H1 (cell line): ENCODE measurements around the gene AK5. TPM values are rescaled to one million over a fixed set of nuclear protein-coding genes. Genes with fewer than 3 reads are reported as not detected.

Experiments used
- CTCF ChIA-PET: fragments of 300-600 bp; sonication (Branson Sonifier 250); formaldehyde crosslinking; loops from one replicate; lab custom pipeline; 2021; ENCODE audit not compliant: partially characterized antibody; lab: Charles Lee
- POLR2A ChIA-PET: fragments of 300-600 bp; sonication (Branson Sonifier 250); formaldehyde crosslinking; loops from one replicate; lab custom pipeline; 2021; ENCODE audit warnings: inconsistent platforms; ENCODE audit not compliant: partially characterized antibody; lab: Charles Lee
- DNase-seq, 2 experiments: peaks; one replicate each; pipeline versions ENCODE4 v3.0.0 to v3.0.0-alpha.2; 2010 to 2022; ENCODE audit warnings: low spot score in 2 of 2, low read depth in 1 of 2, mixed read lengths in 1 of 2
- FAIRE-seq: peaks from 2 replicates; lab custom pipeline; 2011; peaks lifted over from hg19 to GRCh38; lab: Jason Lieb, UNC
- H2AFZ ChIP-seq: 2 replicates; pipeline ENCODE4 v1.8.1; 2012; ENCODE audit warnings: low read length, inconsistent platforms
- H2AK5ac ChIP-seq: 2 replicates; pipeline ENCODE4 v1.6.1; 2013; ENCODE audit warnings: low read depth, low read length
- H2BK120ac ChIP-seq: replicated peaks from 2 replicates; pipeline ENCODE3; 2013; ENCODE audit warnings: low read depth, low read length, inconsistent platforms
- H2BK12ac ChIP-seq: 2 replicates; pipeline ENCODE4 v1.6.1; 2013; ENCODE audit warnings: low read depth, low read length
- H2BK15ac ChIP-seq: 2 replicates; pipeline ENCODE4 v1.6.1; 2013; ENCODE audit warnings: low read length
- H2BK20ac ChIP-seq: 2 replicates; pipeline ENCODE4 v1.6.1; 2013; ENCODE audit warnings: low read length
- H2BK5ac ChIP-seq: 2 replicates; pipeline ENCODE4 v1.6.1; 2013; ENCODE audit warnings: low read depth, low read length
- H3K14ac ChIP-seq: 2 replicates; pipeline ENCODE4 v1.6.1; 2013; ENCODE audit warnings: inconsistent platforms; ENCODE audit not compliant: insufficient read length
- H3K18ac ChIP-seq: 2 replicates; pipeline ENCODE4 v1.6.1; 2013; ENCODE audit warnings: low read length; ENCODE audit errors: extremely low read depth
- H3K23ac ChIP-seq: 2 replicates; pipeline ENCODE4 v1.6.1; 2013; ENCODE audit warnings: inconsistent platforms; ENCODE audit not compliant: insufficient read length
- H3K23me2 ChIP-seq: 2 replicates; pipeline ENCODE4 v1.6.1; 2013; ENCODE audit warnings: low read depth, low read length
- H3K27ac ChIP-seq: 2 replicates; pipeline ENCODE4 v1.6.1; 2011; ENCODE audit warnings: low read depth, low read length, inconsistent platforms
- H3K27me3 ChIP-seq, 4 experiments: replicated peaks in 1 of 4; 1 replicate in 1 of 4; 2 replicates in 3 of 4; pipeline versions ENCODE4 v1.6.1 to v1.8.1; 2011 to 2013; ENCODE audit warnings: low read length in 3 of 4, mild to moderate bottlenecking in 3 of 4, inconsistent platforms in 2 of 4, mixed read lengths in 2 of 4, moderate library complexity in 1 of 4; ENCODE audit not compliant: control insufficient read depth in 3 of 4, insufficient read depth in 3 of 4; ENCODE audit errors: extremely low read depth in 1 of 4
- H3K36me3 ChIP-seq, 4 experiments: 2 replicates each; pipeline versions ENCODE4 v1.6.1 to v1.8.1; 2011 to 2013; ENCODE audit warnings: mild to moderate bottlenecking in 4 of 4, low read length in 3 of 4, moderate library complexity in 2 of 4, control low read depth in 1 of 4, inconsistent platforms in 1 of 4; ENCODE audit not compliant: insufficient read depth in 4 of 4, control insufficient read depth in 2 of 4
- H3K4ac ChIP-seq: replicated peaks from 2 replicates; pipeline ENCODE3; 2013; ENCODE audit warnings: low read length, low read depth, mixed read lengths, inconsistent platforms; ENCODE audit not compliant: insufficient read length
- H3K4me1 ChIP-seq, 4 experiments: replicated peaks in 1 of 4; 1 replicate in 1 of 4; 2 replicates in 3 of 4; pipeline versions ENCODE4 v1.6.1 to v1.8.1; 2011 to 2013; ENCODE audit warnings: low read length in 3 of 4, inconsistent platforms in 2 of 4, mixed read lengths in 1 of 4; ENCODE audit not compliant: insufficient read depth in 4 of 4, control insufficient read depth in 3 of 4
- H3K4me2 ChIP-seq, 2 experiments: 2 replicates each; pipeline versions ENCODE4 v1.6.1 to v1.8.1; 2011 to 2013; ENCODE audit warnings: low read depth in 2 of 2, low read length in 2 of 2, control low read depth in 1 of 2, inconsistent platforms in 1 of 2, mild to moderate bottlenecking in 1 of 2; ENCODE audit not compliant: insufficient read depth in 1 of 2
- H3K4me3 ChIP-seq, 4 experiments: fragments of 200-600, 300-600 bp in 1 of 4; sonication (generic), shearing (Covaris generic), sonication (Bioruptor Twin) in 1 of 4; 2 replicates each; pipeline versions ENCODE4 v1.5.1 to v1.8.1; 2011 to 2016; ENCODE audit warnings: low read length in 4 of 4, low read depth in 3 of 4, control low read depth in 2 of 4, inconsistent platforms in 2 of 4, mild to moderate bottlenecking in 2 of 4, mixed read lengths in 1 of 4, moderate library complexity in 1 of 4; ENCODE audit not compliant: insufficient read depth in 2 of 4; ENCODE audit errors: extremely low read depth in 1 of 4
- H3K56ac ChIP-seq: replicated peaks from 2 replicates; pipeline ENCODE3; 2013; ENCODE audit warnings: low read depth, mild to moderate bottlenecking, mixed read lengths, low read length, inconsistent platforms; ENCODE audit not compliant: insufficient read length
- H3K79me1 ChIP-seq: 2 replicates; pipeline ENCODE4 v1.6.1; 2013; ENCODE audit warnings: low read depth, low read length, control low read depth
- H3K79me2 ChIP-seq, 2 experiments: 2 replicates each; pipeline versions ENCODE4 v1.6.1 to v1.8.1; 2012 to 2013; ENCODE audit warnings: low read length in 2 of 2, mild to moderate bottlenecking in 2 of 2, inconsistent platforms in 1 of 2; ENCODE audit not compliant: insufficient read depth in 2 of 2, control insufficient read depth in 1 of 2
- H3K9ac ChIP-seq, 4 experiments: replicated peaks in 1 of 4; 1 replicate in 1 of 4; 2 replicates in 3 of 4; pipeline versions ENCODE4 v1.6.1 to v1.8.1; 2011 to 2013; ENCODE audit warnings: low read depth in 3 of 4, low read length in 3 of 4, control low read depth in 2 of 4, mild to moderate bottlenecking in 2 of 4, moderate library complexity in 2 of 4, inconsistent platforms in 1 of 4; ENCODE audit errors: extremely low read depth in 1 of 4
- H3K9me3 ChIP-seq, 2 experiments: 2 replicates each; pipeline versions ENCODE4 v1.6.1 to v1.8.1; 2012 to 2013; ENCODE audit warnings: mild to moderate bottlenecking in 2 of 2, moderate library complexity in 2 of 2, control low read depth in 1 of 2, inconsistent platforms in 1 of 2, low read depth in 1 of 2, low read length in 1 of 2, mixed read lengths in 1 of 2; ENCODE audit not compliant: insufficient read depth in 2 of 2
- H4K20me1 ChIP-seq, 2 experiments: replicated peaks in 1 of 2; 2 replicates each; pipeline versions ENCODE3 to v1.8.1; 2011 to 2013; ENCODE audit warnings: inconsistent platforms in 2 of 2, low read length in 2 of 2, mild to moderate bottlenecking in 1 of 2; ENCODE audit not compliant: insufficient read depth in 2 of 2, control insufficient read depth in 1 of 2
- H4K5ac ChIP-seq: 2 replicates; pipeline ENCODE4 v1.6.1; 2013; ENCODE audit warnings: low read length, low read depth, mixed read lengths, inconsistent platforms; ENCODE audit not compliant: insufficient read length
- H4K8ac ChIP-seq: 2 replicates; pipeline ENCODE4 v1.8.0; 2013; ENCODE audit warnings: mild to moderate bottlenecking, moderate library complexity, low read length, inconsistent platforms; ENCODE audit not compliant: insufficient read depth; ENCODE audit errors: extremely low read depth
- H4K91ac ChIP-seq: replicated peaks from 2 replicates; pipeline ENCODE3; 2013; ENCODE audit warnings: low read length, mixed read lengths, inconsistent platforms; ENCODE audit not compliant: insufficient read length
- CHD1 ChIP-seq: IDR thresholded peaks from 2 replicates; pipeline ENCODE4 v1.6.1; 2012; ENCODE audit warnings: low read depth, low read length, improper control_type of control experiment
- CREB1 ChIP-seq: IDR thresholded peaks from 2 replicates; pipeline ENCODE4 v1.6.1; 2012; ENCODE audit warnings: inconsistent platforms
- E2F6 ChIP-seq: IDR thresholded peaks from 2 replicates; pipeline ENCODE4 v1.6.1; 2012; ENCODE audit warnings: inconsistent platforms
- KDM1A ChIP-seq: fragments of 200-600, 300-600 bp; sonication (generic); IDR thresholded peaks from 2 replicates; pipeline ENCODE4 v1.7.1; 2016; ENCODE audit warnings: mild to moderate bottlenecking, low read length, borderline replicate concordance
- KDM5A ChIP-seq: fragments of 200-600 bp; IDR thresholded peaks from 2 replicates; pipeline ENCODE4 v1.7.1; 2012; ENCODE audit warnings: mild to moderate bottlenecking, low read length, inconsistent platforms, mixed read lengths
- MAFK ChIP-seq: IDR thresholded peaks from 2 replicates; pipeline ENCODE4 v1.6.1; 2012; ENCODE audit warnings: low read depth, mild to moderate bottlenecking, improper control_type of control experiment, low read length
- POLR2A ChIP-seq, 2 experiments: IDR thresholded peaks; 1 replicate in 1 of 2; 2 replicates in 1 of 2; pipeline ENCODE4 v1.6.1; 2011; ENCODE audit warnings: low read depth in 2 of 2, low read length in 2 of 2, mild to moderate bottlenecking in 2 of 2; ENCODE audit errors: control extremely low read depth in 1 of 2
- RFX5 ChIP-seq: IDR thresholded peaks from 2 replicates; pipeline ENCODE4 v1.6.1; 2011; ENCODE audit warnings: low read depth, low read length, improper control_type of control experiment, borderline replicate concordance
- RXRA ChIP-seq: IDR thresholded peaks from 2 replicates; pipeline ENCODE4 v1.6.1; 2011; ENCODE audit warnings: low read depth, mild to moderate bottlenecking, low read length, moderate library complexity; ENCODE audit not compliant: insufficient read depth
- TCF12 ChIP-seq: IDR thresholded peaks from 2 replicates; pipeline ENCODE4 v1.6.1; 2011; ENCODE audit warnings: low read depth, mild to moderate bottlenecking, low read length
- TEAD4 ChIP-seq: IDR thresholded peaks from 2 replicates; pipeline ENCODE4 v1.6.1; 2012; ENCODE audit warnings: low read depth, low read length, inconsistent platforms, mixed read lengths
- YY1 ChIP-seq: IDR thresholded peaks from 2 replicates; pipeline ENCODE4 v1.6.1; 2011; ENCODE audit warnings: low read depth, mild to moderate bottlenecking, low read length
- ZNF274 ChIP-seq: IDR thresholded peaks from 2 replicates; pipeline ENCODE4 v1.7.0; 2012; ENCODE audit warnings: low read length, borderline replicate concordance; ENCODE audit errors: extremely low read depth
- WGBS, 2 experiments: shearing (Covaris generic) in 1 of 2; methylation state at CpG; one replicate each; pipeline versions ENCODE4 v1.1.6 to v1.1.7; 2013 to 2015; ENCODE audit warnings: low lambda C conversion rate in 2 of 2, mixed read lengths in 2 of 2, inconsistent platforms in 1 of 2, low coverage in 1 of 2, missing lambda C conversion rate in 1 of 2; ENCODE audit not compliant: insufficient replicate concordance in 2 of 2, insufficient coverage in 1 of 2, insufficient read length in 1 of 2; ENCODE audit errors: extremely low coverage in 1 of 2, missing lambda C conversion rate in 1 of 2; 5-methylcytosine and 5-hydroxymethylcytosine counted together
- polyA plus RNA-seq, 7 experiments: library from polyadenylated mRNA; depleted of rRNA in 3 of 7; stranded (reverse) in 5 of 7; unstranded in 2 of 7; fragments of >200 nt in 5 of 7; fragments of 200-250 nt in 2 of 7; gene quantifications; 1 replicate in 5 of 7; 2 replicates in 1 of 7; 4 replicates in 1 of 7; pipeline versions ENCODE4 v1.2.1 to v1.2.3, GENCODE V29; 2011 to 2013; ENCODE audit warnings: missing spikeins in 2 of 7, mixed read lengths in 2 of 7
- total RNA-seq: library from RNA; stranded (reverse); fragmentation: NEBNext Ultra II Directional; extraction: Animal tissue kit (Norgen Biotek cat#: 25700); gene quantifications from 2 replicates; pipeline ENCODE4 v1.2.1, GENCODE V29; 2021

Gene AK5
- total and polyA plus RNA-seq, 2 of the 8 experiments (the other 6 are each of a cell fraction or from before 2014, with no cell fraction given): 2.0 to 7.1 TPM

GRCh38 chr1:77467021-77467595 is 185.3 kb downstream of the AK5 start:
- no peaks in the 10 kb centered on the region for H3K4me1 ChIP-seq
- no peak overlapping the region for H2AFZ ChIP-seq
- ChIA-PET POLR2A (no interaction called here), CTCF (no interaction called here)
- H3K36me3 ChIP-seq: no peaks in the 10 kb centered on the region
- H2AK5ac ChIP-seq: no peak overlapping the region
- no peaks in the 10 kb centered on the region for H4K20me1 ChIP-seq
- 96% methylated on average over 2 of the region's 2 CpGs; no CpG with 5 or more reads in 1 of the 2 experiments for WGBS, 2 experiments
- H3K79me1 ChIP-seq: no peaks in the 10 kb centered on the region
- H2BK120ac ChIP-seq: no peak overlapping the region
- H2BK20ac ChIP-seq: no peak overlapping the region
- no peak overlapping the region for H3K4ac ChIP-seq
- no peak overlapping the region for H3K9ac ChIP-seq
- no peak overlapping the region for H3K14ac ChIP-seq
- H3K23ac ChIP-seq: no peak overlapping the region
- H3K27me3 ChIP-seq: no peaks in the 10 kb centered on the region
- no peak overlapping the region for H2BK5ac ChIP-seq
- no peak overlapping the region for H3K4me2 ChIP-seq
- H2BK12ac ChIP-seq: no peak overlapping the region
- peaks cover under 1% of the 10 kb centered on the region; the same call in 1 of the 2 replicates for H3K23me2 ChIP-seq
- DNase-seq (no peak), FAIRE-seq (no peak)
- H3K56ac ChIP-seq: no peak overlapping the region
- H2BK15ac ChIP-seq: no peak overlapping the region
- no peak overlapping the region for H3K18ac ChIP-seq
- no peak overlapping the region for H4K5ac ChIP-seq
- H3K79me2 ChIP-seq: no peaks in the 10 kb centered on the region
- H4K8ac ChIP-seq: no peak overlapping the region
- no peaks in the 10 kb centered on the region for H3K9me3 ChIP-seq
- H3K4me3 ChIP-seq: no peak overlapping the region
- no peak overlapping the region for H4K91ac ChIP-seq
- H3K27ac ChIP-seq: no peak overlapping the region
- TF ChIP-seq TCF12: no peak
- no peak for TF ChIP-seq E2F6
- TF ChIP-seq RFX5: no peak
- TF ChIP-seq KDM1A: no peak
- TF ChIP-seq KDM5A: no peak
- no peak for TF ChIP-seq CHD1
- TF ChIP-seq POLR2A (IDR thresholded peaks at IDR 0.05; ENCODE audit: control extremely low read depth in 1 of 2, low read depth in 2 of 2, low read length in 2 of 2): no peak
- no peak for TF ChIP-seq CREB1
- TF ChIP-seq ZNF274: no peak
- no peak for TF ChIP-seq TEAD4
- no peak for TF ChIP-seq MAFK
- TF ChIP-seq YY1: no peak
- TF ChIP-seq RXRA: no peak
